Endothelial cell (in vitro differentiated cells): ENCODE data around the gene SLC35F4. TPM values are rescaled to one million over a fixed set of nuclear protein-coding genes. Genes with fewer than 3 reads are reported as not detected.

Experiments used
- DNase-seq: peaks from one replicate; pipeline ENCODE4 v3.0.0; 2021; ENCODE audit warnings: low spot score
- H3K27ac Mint-ChIP-seq: one replicate; pipeline ENCODE4 v1.8.0; 2021; ENCODE audit warnings: mixed read lengths, inconsistent platforms; ENCODE audit not compliant: unreplicated experiment
- H3K27me3 Mint-ChIP-seq: one replicate; pipeline ENCODE4 v1.8.0; 2021; ENCODE audit warnings: mild to moderate bottlenecking, moderate library complexity, mixed read lengths, inconsistent platforms; ENCODE audit not compliant: unreplicated experiment
- H3K36me3 Mint-ChIP-seq: one replicate; pipeline ENCODE4 v1.8.0; 2021; ENCODE audit warnings: mild to moderate bottlenecking, low read depth, mixed read lengths, inconsistent platforms; ENCODE audit not compliant: unreplicated experiment
- H3K4me1 Mint-ChIP-seq: one replicate; pipeline ENCODE4 v1.8.0; 2021; ENCODE audit warnings: mild to moderate bottlenecking, mixed read lengths, inconsistent platforms; ENCODE audit not compliant: unreplicated experiment
- H3K4me3 Mint-ChIP-seq: one replicate; pipeline ENCODE4 v1.8.0; 2021; ENCODE audit warnings: mild to moderate bottlenecking, mixed read lengths, inconsistent platforms; ENCODE audit not compliant: unreplicated experiment
- H3K9me3 Mint-ChIP-seq: one replicate; pipeline ENCODE4 v1.8.0; 2021; ENCODE audit warnings: mixed read lengths, inconsistent platforms; ENCODE audit not compliant: unreplicated experiment
- CTCF ChIP-seq: fragments of 200-600 bp; sonication (generic); IDR thresholded peaks from one replicate; pipeline ENCODE4 v1.5.0; 2021; ENCODE audit warnings: antibody characterized with exemption; ENCODE audit not compliant: unreplicated experiment
- total RNA-seq: library from RNA; stranded (reverse); fragmentation: NEBNext Ultra II Directional; extraction: Animal tissue kit (Norgen Biotek cat#: 25700); gene quantifications from one replicate; pipeline ENCODE4 v1.2.1, GENCODE V29; 2021; ENCODE audit not compliant: unreplicated experiment

SLC35F4 gene
- total RNA-seq, 1 donor from 2014 or later: not detected

GRCh38 chr14:57692671-57693070, 173.2 kb downstream of the SLC35F4 start:
- Mint-ChIP-seq H3K4me1 (no peaks in the 10 kb centered on the region), H3K27ac (no peak overlapping the region), H3K9me3 (no peaks in the 10 kb centered on the region), H3K36me3 (no peaks in the 10 kb centered on the region), H3K4me3 (no peak overlapping the region), H3K27me3 (no peaks in the 10 kb centered on the region)
- no peak for DNase-seq
- TF ChIP-seq CTCF: no peak

- Mint-ChIP-seq H3K27me3 (no peaks in the 10 kb centered on the region), H3K9me3 (no peaks in the 10 kb centered on the region), H3K4me1 (no peaks in the 10 kb centered on the region), H3K4me3 (no peak overlapping the region), H3K36me3 (no peaks in the 10 kb centered on the region), H3K27ac (no peak overlapping the region)
- no peak for DNase-seq
- TF ChIP-seq CTCF: no peak
These were observed 178.5 kb downstream of the SLC35F4 start for GRCh38 chr14:57687416-57687815.

DNA sequence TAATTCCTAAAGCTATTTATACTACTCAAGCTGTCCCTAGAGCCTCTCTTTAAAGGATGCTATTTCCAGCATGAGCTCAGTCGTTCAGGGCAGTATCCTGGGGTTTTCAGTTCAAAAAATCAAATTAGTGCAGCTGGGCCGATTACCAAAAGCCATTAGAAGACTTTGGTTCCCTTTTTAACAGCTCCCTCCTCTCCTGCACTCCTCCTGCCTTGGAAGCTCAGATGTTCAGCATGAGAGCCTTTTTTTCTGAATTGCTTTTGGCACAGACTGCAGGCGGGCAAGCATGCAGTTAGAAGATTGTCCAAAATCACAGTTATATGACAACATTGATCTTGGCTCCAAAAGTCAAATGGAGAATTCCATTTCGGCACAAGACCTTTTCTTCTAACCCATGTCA, 179.6 kb downstream of the SLC35F4 start:
- no peaks in the 10 kb centered on the region for H3K4me1 Mint-ChIP-seq
- no peak overlapping the region for H3K27ac Mint-ChIP-seq
- H3K9me3 Mint-ChIP-seq: no peaks in the 10 kb centered on the region
- no peak for TF ChIP-seq CTCF
- no peak overlapping the region for H3K4me3 Mint-ChIP-seq
- H3K36me3 Mint-ChIP-seq: no peaks in the 10 kb centered on the region
- DNase-seq: no peak
- no peaks in the 10 kb centered on the region for H3K27me3 Mint-ChIP-seq

DNA sequence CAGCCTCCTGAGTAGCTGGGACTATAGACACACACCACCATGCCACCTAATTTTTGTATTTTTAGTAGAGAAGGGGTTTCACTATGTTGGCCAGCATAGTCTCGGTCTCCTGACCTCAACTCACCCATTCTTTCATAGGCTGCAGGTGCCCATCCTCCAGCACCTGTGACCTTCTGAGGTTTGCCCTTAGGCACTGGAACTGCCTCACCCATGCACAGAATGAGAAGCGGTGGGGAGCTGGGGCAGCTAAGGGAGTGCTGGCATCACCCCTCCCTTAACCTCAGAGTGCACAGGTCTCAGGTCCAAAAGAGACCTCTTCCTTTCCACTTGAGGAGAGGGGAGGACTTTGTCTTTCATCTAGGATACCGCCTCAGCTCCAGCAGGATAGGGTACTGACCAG, 194.9 kb downstream of the SLC35F4 start:
- no peak for DNase-seq
- Mint-ChIP-seq H3K27me3 (no peaks in the 10 kb centered on the region), H3K36me3 (peaks cover 4% of the 10 kb centered on the region)

GRCh38 chr14:57660208-57660607, 205.7 kb downstream of the SLC35F4 start:
- Mint-ChIP-seq H3K27ac (no peak overlapping the region), H3K36me3 (no peaks in the 10 kb centered on the region), H3K4me1 (no peaks in the 10 kb centered on the region), H3K27me3 (no peaks in the 10 kb centered on the region), H3K4me3 (no peak overlapping the region), H3K9me3 (no peaks in the 10 kb centered on the region)
- DNase-seq: no peak
- TF ChIP-seq CTCF: no peak

More for the DNA sequence above, 194.9 kb downstream of the SLC35F4 start:
- H3K4me3 Mint-ChIP-seq: no peak overlapping the region
- H3K27ac Mint-ChIP-seq: no peak overlapping the region
- TF ChIP-seq CTCF: no peak
- H3K9me3 Mint-ChIP-seq: no peaks in the 10 kb centered on the region
- H3K4me1 Mint-ChIP-seq: no peaks in the 10 kb centered on the region
